Adrenal gland (tissue), 12 donors: ENCODE data around the gene BPI. TPM values are rescaled to one million over a fixed set of nuclear protein-coding genes. Genes with fewer than 3 reads are reported as not detected.

Source experiments
- DNase-seq, 7 donors: peaks; one replicate each; pipeline ENCODE4 v3.0.0-alpha.2; 2019 to 2020
- H3K27ac ChIP-seq, 5 donors: fragments of 200-600 bp; sonication (generic) in 4 of 5; 1 replicate in 3 of 5; 2 replicates in 2 of 5; pipeline versions ENCODE4 v1.5.1 to v1.8.0; 2016 to 2020; ENCODE audit warnings: mild to moderate bottlenecking in 1 of 5
- H3K27me3 ChIP-seq: fragments of 200-600 bp; 2 replicates; pipeline ENCODE4 v1.8.0; 2021
- H3K36me3 ChIP-seq, 2 donors: fragments of 200-600 bp; replicated peaks in 1 of 2; 1 replicate in 1 of 2; 2 replicates in 1 of 2; pipeline versions ENCODE4 v1.5.1 to v1.8.0; 2018 to 2022
- H3K4me1 ChIP-seq, 2 donors: fragments of 200-600 bp; replicated peaks in 1 of 2; 1 replicate in 1 of 2; 2 replicates in 1 of 2; pipeline versions ENCODE4 v1.5.1 to v1.8.0; 2018 to 2021
- H3K4me3 ChIP-seq, 4 donors: fragments of 200-600 bp; sonication (generic) in 3 of 4; one replicate each; pipeline ENCODE4 v1.5.1; 2016 to 2018
- H3K9me3 ChIP-seq, 3 donors: fragments of 200-600 bp; sonication (generic) in 1 of 3; replicated peaks in 1 of 3; 1 replicate in 2 of 3; 2 replicates in 1 of 3; pipeline versions ENCODE4 v1.5.1 to v1.8.0; 2016 to 2021
- POLR2A ChIP-seq, 2 donors: fragments of 450-650 bp; IDR thresholded peaks; one replicate each; pipeline ENCODE4 v1.6.1; 2017; ENCODE audit warnings: antibody characterized with exemption in 2 of 2, mild to moderate bottlenecking in 2 of 2, moderate library complexity in 1 of 2
- WGBS, 4 donors: extraction: QIAGEN DNeasy Blood & Tissue Kit in 2 of 4; methylation state at CpG; one replicate each; pipeline versions ENCODE4 v1.1.5 to v1.1.7; 2013 to 2017; 5-methylcytosine and 5-hydroxymethylcytosine counted together
- intact Hi-C, 2 donors: fragments of 100-400 bp; cut with DNase I; formaldehyde crosslinking; loops; one replicate each; pipeline versions ENCODE4 v1.14.1 to v1.15.0; 2022 to 2023
- polyA plus RNA-seq, 3 donors: library from polyadenylated mRNA; stranded (reverse); fragments of 200-250 nt in 2 of 3; fragments of 350-450 nt in 1 of 3; fragmentation: Illumina TruSeq in 1 of 3; extraction: RNeasy Lipid Tissue Mini Kit (QIAGEN cat#74804) in 1 of 3; gene quantifications; one replicate each; pipeline ENCODE4 v1.2.3, GENCODE V29; 2013 to 2014
- total RNA-seq, 9 donors: library from RNA; depleted of rRNA in 4 of 9; stranded (reverse); fragments of >200 nt in 4 of 9; fragments of 120-200 nt in 1 of 9; fragmentation: NEBNext Ultra II Directional in 1 of 9; extraction: Animal tissue kit (Norgen Biotek cat#: 25700) in 1 of 9; gene quantifications; one replicate each; pipeline versions ENCODE4 v1.1.0 to v1.2.4, GENCODE V29; 2013 to 2023
- TF ChIP-seq, protein P1 (sequence below), 6 experiments: fragments of 450-650 bp in 4 of 6; fragments of 200-600 bp in 2 of 6; sonication (generic) in 1 of 6; IDR thresholded peaks; 1 replicate in 5 of 6; 2 replicates in 1 of 6; pipeline versions ENCODE4 v1.5.1 to v1.8.0; 2016 to 2021; ENCODE audit warnings: antibody characterized with exemption in 6 of 6, mild to moderate bottlenecking in 2 of 6, moderate library complexity in 1 of 6
- donor health status: healthy with polysubstance abuse.
- donor health status: Bipolar disorder and iron deficiency.
- donor health status: DM: yes; HTN: yes; CAD: no.
- donor health status: DM: no; HTN: no; CAD: no.
- donor health status: DM: no; HTN: no; CAD: no.
- donor health status: DM: yes; HTN: yes; CAD: no.

Gene BPI
- total and polyA plus RNA-seq, 12 donors: 0.13 to 0.74 (median 0.21) TPM; not detected in 2

DNA sequence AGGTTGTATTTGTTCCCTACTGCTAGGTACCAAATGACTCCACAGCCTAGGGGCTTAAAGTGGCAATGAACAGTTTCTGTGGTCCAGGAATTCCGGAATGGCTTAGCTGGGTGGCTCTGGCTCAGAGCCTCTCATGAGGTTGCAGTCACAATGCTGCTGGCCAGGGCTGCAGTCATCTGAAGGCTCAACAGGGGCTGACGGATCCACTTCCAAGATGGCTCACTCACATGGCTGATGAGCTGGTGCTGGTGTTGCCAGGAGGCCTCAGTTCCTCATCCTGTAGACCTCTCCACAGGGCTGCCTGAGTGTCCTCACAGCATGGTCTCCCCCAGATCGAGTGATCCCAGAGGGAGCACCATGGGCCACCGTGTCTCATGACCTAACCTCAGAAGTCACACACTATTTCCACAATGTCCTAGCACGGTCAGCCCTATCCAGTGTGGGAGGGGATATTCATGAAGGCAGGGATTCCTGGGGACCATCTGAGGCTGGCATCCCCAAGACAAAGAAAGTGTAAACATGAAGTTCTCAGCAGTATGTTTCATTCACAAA is 19.0 kb upstream of the BPI start:
- 90 to 96% (median 94%) methylated on average over 4 to 5 of the region's 5 CpGs for WGBS, 4 donors
- no peaks in the 10 kb centered on the region for H3K36me3 ChIP-seq
- no peak for TF ChIP-seq POLR2A (IDR thresholded peaks at IDR 0.05)
- TF ChIP-seq, protein P1, sequence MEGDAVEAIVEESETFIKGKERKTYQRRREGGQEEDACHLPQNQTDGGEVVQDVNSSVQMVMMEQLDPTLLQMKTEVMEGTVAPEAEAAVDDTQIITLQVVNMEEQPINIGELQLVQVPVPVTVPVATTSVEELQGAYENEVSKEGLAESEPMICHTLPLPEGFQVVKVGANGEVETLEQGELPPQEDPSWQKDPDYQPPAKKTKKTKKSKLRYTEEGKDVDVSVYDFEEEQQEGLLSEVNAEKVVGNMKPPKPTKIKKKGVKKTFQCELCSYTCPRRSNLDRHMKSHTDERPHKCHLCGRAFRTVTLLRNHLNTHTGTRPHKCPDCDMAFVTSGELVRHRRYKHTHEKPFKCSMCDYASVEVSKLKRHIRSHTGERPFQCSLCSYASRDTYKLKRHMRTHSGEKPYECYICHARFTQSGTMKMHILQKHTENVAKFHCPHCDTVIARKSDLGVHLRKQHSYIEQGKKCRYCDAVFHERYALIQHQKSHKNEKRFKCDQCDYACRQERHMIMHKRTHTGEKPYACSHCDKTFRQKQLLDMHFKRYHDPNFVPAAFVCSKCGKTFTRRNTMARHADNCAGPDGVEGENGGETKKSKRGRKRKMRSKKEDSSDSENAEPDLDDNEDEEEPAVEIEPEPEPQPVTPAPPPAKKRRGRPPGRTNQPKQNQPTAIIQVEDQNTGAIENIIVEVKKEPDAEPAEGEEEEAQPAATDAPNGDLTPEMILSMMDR (IDR thresholded peaks at IDR 0.05): no peak
- H3K4me3 ChIP-seq: no peak overlapping the region
- H3K9me3 ChIP-seq: no peaks in the 10 kb centered on the region
- no peaks in the 10 kb centered on the region for H3K4me1 ChIP-seq
- no peaks in the 10 kb centered on the region for H3K27me3 ChIP-seq
- DNase-seq: peak in 1 of 7 donors; percentile 20
- H3K27ac ChIP-seq: no peak overlapping the region
- intact Hi-C loops: no loop called here

DNA sequence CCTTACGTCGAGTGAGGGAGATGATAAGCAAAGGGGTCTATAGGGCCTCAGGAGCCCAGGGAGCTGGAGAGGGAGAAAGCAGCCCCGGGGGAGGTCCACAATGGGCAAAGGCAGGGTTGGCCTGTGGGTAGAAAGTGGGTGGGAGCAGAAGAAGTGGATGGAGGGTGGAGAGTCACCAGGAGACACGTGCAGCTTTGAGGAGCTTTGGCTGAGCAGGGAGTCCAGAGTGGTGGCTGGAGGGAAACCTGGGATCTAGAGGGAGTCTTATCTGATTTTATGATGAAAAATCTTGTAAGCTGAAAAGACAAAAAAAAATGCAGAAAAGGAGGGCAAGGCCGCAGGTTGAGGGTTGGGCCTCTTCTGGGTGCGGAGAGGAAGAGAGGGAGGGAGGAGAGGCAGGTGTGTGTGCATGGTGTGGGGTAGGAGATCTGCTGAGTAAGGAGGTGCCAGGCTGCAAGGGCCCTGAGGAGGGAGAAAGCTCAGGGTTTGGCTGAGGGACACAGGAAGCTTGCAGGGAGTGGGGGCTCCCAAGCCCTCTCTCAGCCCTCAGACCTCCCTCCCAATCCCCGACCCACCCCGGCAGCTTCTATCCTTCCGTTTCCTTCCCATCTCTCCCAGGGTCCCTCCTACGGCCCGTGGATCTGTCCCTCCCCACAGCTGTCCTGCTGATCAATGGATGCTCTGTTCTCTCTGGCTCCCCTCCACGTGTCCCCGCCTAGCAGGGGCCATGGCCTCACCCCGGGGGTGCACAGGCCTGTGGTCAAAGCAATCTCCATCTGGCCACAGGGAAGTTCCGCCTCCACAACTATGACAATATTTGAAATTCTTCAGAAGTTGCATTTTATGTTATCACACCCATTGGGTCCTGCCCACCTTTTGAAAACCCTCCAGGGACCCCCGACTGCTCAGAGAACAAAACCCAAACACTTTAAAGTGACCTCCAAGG is 17.1 kb upstream of the BPI start:
- Histone ChIP-seq H3K9me3 (no peaks in the 10 kb centered on the region), H3K4me1 (no peaks in the 10 kb centered on the region), H3K27ac (peak overlapping the region in 1 of 5 donors; percentile 58), H3K36me3 (no peaks in the 10 kb centered on the region), H3K4me3 (no peak overlapping the region), H3K27me3 (peaks cover 4% of the 10 kb centered on the region)
- TF ChIP-seq POLR2A (IDR thresholded peaks at IDR 0.05): no peak
- TF ChIP-seq, protein P1 (IDR thresholded peaks at IDR 0.05): no peak
- intact Hi-C loops: no loop called here
- 45 to 51% (median 48%) methylated on average over 16 of the region's 16 CpGs for WGBS, 4 donors
- DNase-seq: peak in 2 of 7 donors; percentile 23 to 52

DNA sequence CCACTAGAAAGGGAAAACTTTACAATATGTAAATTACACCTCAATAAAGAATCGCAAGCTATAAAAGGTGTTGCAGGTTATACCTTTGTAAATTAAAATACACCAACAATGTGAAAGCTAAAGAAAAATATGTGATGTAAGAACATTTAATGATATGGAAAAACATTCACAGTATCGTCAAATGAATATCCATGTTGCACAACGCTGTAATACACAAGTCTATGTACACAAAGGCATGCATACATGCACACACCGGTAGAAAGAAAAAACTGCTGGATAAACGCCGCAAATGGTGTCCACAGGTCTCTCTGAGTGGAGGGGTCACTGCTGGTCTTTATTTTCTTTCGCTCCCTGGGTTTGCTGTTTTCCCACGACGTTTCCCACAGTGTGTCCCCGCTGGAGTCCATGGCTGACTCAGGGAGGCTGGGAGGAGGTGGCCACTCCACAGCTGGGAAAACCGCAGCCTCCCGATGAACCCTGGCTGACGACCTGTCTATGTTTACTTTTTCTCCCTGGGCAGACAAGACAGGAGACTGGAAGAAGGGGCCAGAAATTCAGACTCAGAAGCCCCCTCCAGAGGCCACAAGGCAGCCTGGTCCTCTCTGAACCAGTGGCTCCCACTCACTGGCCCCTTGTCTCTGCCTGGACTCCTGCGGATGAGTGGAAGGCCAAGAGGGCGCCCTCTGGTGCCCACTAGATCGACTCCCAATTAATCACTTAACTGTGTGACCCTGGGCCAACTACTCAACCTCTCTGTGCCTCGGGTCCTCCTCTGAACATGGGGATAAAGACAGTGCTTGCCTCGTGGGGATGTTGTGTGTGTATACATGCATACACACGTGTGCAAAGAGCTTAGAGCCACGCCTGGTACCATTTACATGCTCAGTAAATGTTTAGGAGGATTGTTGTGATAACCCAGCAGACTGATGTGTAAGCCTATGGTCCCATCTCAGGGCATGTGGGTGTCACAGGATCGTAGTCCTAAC is 12.8 kb upstream of the BPI start:
- H3K4me3 ChIP-seq: no peak overlapping the region
- no peaks in the 10 kb centered on the region for H3K4me1 ChIP-seq
- no peaks in the 10 kb centered on the region for H3K9me3 ChIP-seq
- 40 to 49% (median 46%) methylated on average over 20 to 21 of the region's 21 CpGs for WGBS, 4 donors
- no peak overlapping the region for H3K27ac ChIP-seq
- peaks cover 4% of the 10 kb centered on the region for H3K27me3 ChIP-seq
- DNase-seq: peak in 1 of 7 donors; percentile 28
- intact Hi-C loops: no loop called here
- TF ChIP-seq POLR2A (IDR thresholded peaks at IDR 0.05): no peak
- TF ChIP-seq, protein P1 (IDR thresholded peaks at IDR 0.05): peak in 4 of 6 experiments; percentile 13 to 28 (median 20)
- H3K36me3 ChIP-seq: no peaks in the 10 kb centered on the region
